ENCODE data around the gene CGB3. TPM values are rescaled to one million over a fixed set of nuclear protein-coding genes. Genes with fewer than 3 reads are reported as not detected.

The CGB3 gene
- polyA plus RNA-seq, 3 donors: not detected

Other genes starting within 250 kb of the CGB3 start
- 10 to 100 TPM; 32.4 to 57.8 (median 44.8) TPM for gene BCAT2, start 213.3 kb downstream of the CGB3 start, polyA plus RNA-seq (ENCODE audit: insufficient read length in 3 of 3)
- gene HSD17B14, start 187.8 kb downstream of the CGB3 start, polyA plus RNA-seq (ENCODE audit: insufficient read length in 3 of 3): 10 to 100 TPM; 23.7 to 37.1 (median 30.1) TPM
- gene PLEKHA4, start 155.7 kb downstream of the CGB3 start, polyA plus RNA-seq (ENCODE audit: insufficient read length in 3 of 3): 10 to 100 TPM; 20.6 to 29.6 (median 27.9) TPM
- gene PPP1R15A, start 151.9 kb downstream of the CGB3 start, polyA plus RNA-seq (ENCODE audit: insufficient read length in 3 of 3): 10 to 100 TPM; 35.1 to 45.2 (median 37.3) TPM
- 1 to 10 TPM in 2 of 3 donors, under 1 TPM in 1; 0.67 to 1.4 (median 1.3) TPM for gene TULP2, start 125.6 kb downstream of the CGB3 start, polyA plus RNA-seq (ENCODE audit: insufficient read length in 3 of 3)
- 100 to 1,000 TPM; 231 to 319 (median 307) TPM for gene NUCB1, start 124.0 kb downstream of the CGB3 start, polyA plus RNA-seq (ENCODE audit: insufficient read length in 3 of 3)
- 10 to 100 TPM in 1 of 3 donors, 1 to 10 TPM in 2; 6.5 to 10.7 (median 7.0) TPM for gene DHDH, start 90.6 kb downstream of the CGB3 start, polyA plus RNA-seq (ENCODE audit: insufficient read length in 3 of 3)
- gene BAX, start 69.5 kb downstream of the CGB3 start, polyA plus RNA-seq (ENCODE audit: insufficient read length in 3 of 3): 10 to 100 TPM; 64.7 to 84.6 (median 73.4) TPM
- 1,000 to 10,000 TPM; 2,184 to 2,822 (median 2,594) TPM for gene FTL, start 59.0 kb downstream of the CGB3 start, polyA plus RNA-seq (ENCODE audit: insufficient read length in 3 of 3)
- gene GYS1, start 31.0 kb downstream of the CGB3 start, polyA plus RNA-seq (ENCODE audit: insufficient read length in 3 of 3): 10 to 100 TPM; 40.6 to 55.4 (median 40.7) TPM
- 100 to 1,000 TPM in 1 of 3 donors, 10 to 100 TPM in 2; 77.9 to 106 (median 88.7) TPM for gene RUVBL2, start 30.4 kb downstream of the CGB3 start, polyA plus RNA-seq (ENCODE audit: insufficient read length in 3 of 3)
- gene LHB, start 7.2 kb downstream of the CGB3 start, polyA plus RNA-seq (ENCODE audit: insufficient read length in 3 of 3): under 1 TPM in 1 of 3 donors, not detected in 2; 0.29 TPM
- gene CGB2, start 7.6 kb upstream of the CGB3 start, polyA plus RNA-seq (ENCODE audit: insufficient read length in 3 of 3): not detected
- not detected for gene CGB1, start 12.6 kb upstream of the CGB3 start, polyA plus RNA-seq (ENCODE audit: insufficient read length in 3 of 3)
- gene CGB5, start 19.5 kb upstream of the CGB3 start, polyA plus RNA-seq (ENCODE audit: insufficient read length in 3 of 3): under 1 TPM in 1 of 3 donors, not detected in 2; 0.34 TPM
- not detected for gene CGB8, start 24.8 kb upstream of the CGB3 start, polyA plus RNA-seq (ENCODE audit: insufficient read length in 3 of 3)
- 1 to 10 TPM; 1.2 to 1.6 (median 1.5) TPM for gene CGB7, start 33.4 kb upstream of the CGB3 start, polyA plus RNA-seq (ENCODE audit: insufficient read length in 3 of 3)
- gene NTF4, start 40.5 kb upstream of the CGB3 start, polyA plus RNA-seq (ENCODE audit: insufficient read length in 3 of 3): 1 to 10 TPM; 3.4 to 4.3 (median 4.2) TPM
- under 1 TPM in 2 of 3 donors, not detected in 1; 0.06 to 0.09 TPM for gene KCNA7, start 48.4 kb upstream of the CGB3 start, polyA plus RNA-seq (ENCODE audit: insufficient read length in 3 of 3)
- gene SNRNP70, start 61.1 kb upstream of the CGB3 start, polyA plus RNA-seq (ENCODE audit: insufficient read length in 3 of 3): 100 to 1,000 TPM; 299 to 461 (median 336) TPM
- 1 to 10 TPM; 6.8 to 8.7 (median 8.4) TPM for gene LIN7B, start 90.0 kb upstream of the CGB3 start, polyA plus RNA-seq (ENCODE audit: insufficient read length in 3 of 3)
- under 1 TPM; 0.62 to 0.99 (median 0.97) TPM for gene C19orf73, start 94.8 kb upstream of the CGB3 start, polyA plus RNA-seq (ENCODE audit: insufficient read length in 3 of 3)
- 1 to 10 TPM; 4.7 to 8.4 (median 6.1) TPM for gene PPFIA3, start 95.2 kb upstream of the CGB3 start, polyA plus RNA-seq (ENCODE audit: insufficient read length in 3 of 3)
- gene HRC, start 131.1 kb upstream of the CGB3 start, polyA plus RNA-seq (ENCODE audit: insufficient read length in 3 of 3): 10 to 100 TPM; 29.2 to 38.1 (median 36.2) TPM
- 10 to 100 TPM; 29.3 to 51.3 (median 32.8) TPM for gene TRPM4, start 133.5 kb upstream of the CGB3 start, polyA plus RNA-seq (ENCODE audit: insufficient read length in 3 of 3)

All from renal cortex interstitium (tissue), 3 donors.